Stomach (tissue), 9 donors: ENCODE results near the gene SRSF4. TPM values are rescaled to one million over a fixed set of nuclear protein-coding genes. Genes with fewer than 3 reads are reported as not detected.

Source experiments
- DNase-seq, 2 donors: peaks; one replicate each; pipeline versions ENCODE4 v3.0.0 to v3.0.0-alpha.2; 2013 to 2019
- H3K27ac ChIP-seq, 5 donors: fragments of 200-600 bp in 4 of 5; sonication (generic) in 4 of 5; one replicate each; pipeline ENCODE4 v1.5.1; 2013 to 2019; ENCODE audit warnings: mild to moderate bottlenecking in 1 of 5, moderate library complexity in 1 of 5
- H3K27me3 ChIP-seq, 3 donors: fragments of 200-600 bp; sonication (generic); one replicate each; pipeline ENCODE4 v1.5.1; 2017 to 2019; ENCODE audit warnings: mixed run types in 1 of 3
- H3K36me3 ChIP-seq, 4 donors: fragments of 200-600 bp; sonication (generic); 1 replicate in 3 of 4; 2 replicates in 1 of 4; pipeline ENCODE4 v1.5.1; 2016 to 2019
- H3K4me1 ChIP-seq, 4 donors: fragments of 200-600 bp; sonication (generic); one replicate each; pipeline ENCODE4 v1.5.1; 2016 to 2019
- H3K4me3 ChIP-seq, 4 donors: fragments of 200-600 bp; sonication (generic) in 3 of 4; one replicate each; pipeline ENCODE4 v1.5.1; 2016 to 2019; ENCODE audit warnings: mild to moderate bottlenecking in 1 of 4
- H3K9me3 ChIP-seq, 4 donors: fragments of 200-600 bp; sonication (generic); one replicate each; pipeline ENCODE4 v1.5.1; 2016 to 2019
- EP300 ChIP-seq: sonication (generic); formaldehyde crosslinking; IDR thresholded peaks from one replicate; pipeline ENCODE4 v1.6.1; 2017; ENCODE audit warnings: antibody characterized with exemption
- POLR2A ChIP-seq, 4 donors: fragments of 450-650 bp; IDR thresholded peaks; one replicate each; pipeline ENCODE4 v1.6.1; 2016; ENCODE audit warnings: antibody characterized with exemption in 4 of 4, control low read depth in 2 of 4, mild to moderate bottlenecking in 1 of 4, moderate library complexity in 1 of 4
- POLR2AphosphoS5 ChIP-seq, 3 donors: sonication (generic); formaldehyde crosslinking; IDR thresholded peaks; one replicate each; pipeline ENCODE4 v1.6.1; 2016; ENCODE audit warnings: antibody characterized with exemption in 3 of 3
- WGBS, 5 donors: extraction: QIAGEN DNeasy Blood & Tissue Kit in 3 of 5; methylation state at CpG; one replicate each; pipeline versions ENCODE4 v1.1.5 to v1.1.7; 2013 to 2018; 5-methylcytosine and 5-hydroxymethylcytosine counted together
- intact Hi-C: fragments of 100-400 bp; cut with DNase I; formaldehyde crosslinking; loops from one replicate; pipeline ENCODE4 v1.15.1; 2023; ENCODE audit warnings: low total_unique reads
- polyA plus RNA-seq, 3 donors: library from polyadenylated mRNA; stranded (reverse); fragments of 200-250 nt; gene quantifications; one replicate each; pipeline ENCODE4 v1.2.3, GENCODE V29; 2013
- total RNA-seq, 5 donors: library from RNA; depleted of rRNA; stranded (reverse); fragments of >200 nt; gene quantifications; one replicate each; pipeline versions ENCODE4 v1.1.0 to v1.2.3, GENCODE V29; 2014 to 2016
- TF ChIP-seq, protein P1 (sequence below), 7 experiments: fragments of 450-650 bp in 4 of 7; fragments of 200-600 bp in 3 of 7; sonication (generic) in 3 of 7; IDR thresholded peaks; one replicate each; pipeline ENCODE4 v1.5.1; 2016 to 2019; ENCODE audit warnings: antibody characterized with exemption in 7 of 7, control low read depth in 2 of 7, mild to moderate bottlenecking in 1 of 7
- donor health status: healthy with polysubstance abuse.
- donor health status: Bipolar disorder and iron deficiency.
- donor health status: healthy.

Gene SRSF4
- total and polyA plus RNA-seq, 8 donors: 25.1 to 328 (median 53.1) TPM

GRCh38 chr1:29183287-29183686 is 1.6 kb upstream of the SRSF4 start:
- Histone ChIP-seq H3K36me3 (peaks cover 0 to 8% (median 4%) of the 10 kb centered on the region in 4 donors), H3K27ac (peak overlapping the region in 1 of 5 donors; percentile 100), H3K4me3 (no peak overlapping the region), H3K4me1 (peaks cover 22 to 38% (median 31%) of the 10 kb centered on the region in 4 donors), H3K9me3 (no peaks in the 10 kb centered on the region), H3K27me3 (no peaks in the 10 kb centered on the region)
- intact Hi-C loops: loop anchor here (10.0 kb wide), 1 partner anchor 58 kb away; the partner anchor contains the start of gene TMEM200B
- WGBS, 5 donors: 17 to 44% (median 24%) methylated on average over 1 of the region's 1 CpG
- TF ChIP-seq POLR2A (IDR thresholded peaks at IDR 0.05) (no peak), EP300 (no peak), POLR2AphosphoS5 (IDR thresholded peaks at IDR 0.05) (no peak)
- TF ChIP-seq, protein P1, sequence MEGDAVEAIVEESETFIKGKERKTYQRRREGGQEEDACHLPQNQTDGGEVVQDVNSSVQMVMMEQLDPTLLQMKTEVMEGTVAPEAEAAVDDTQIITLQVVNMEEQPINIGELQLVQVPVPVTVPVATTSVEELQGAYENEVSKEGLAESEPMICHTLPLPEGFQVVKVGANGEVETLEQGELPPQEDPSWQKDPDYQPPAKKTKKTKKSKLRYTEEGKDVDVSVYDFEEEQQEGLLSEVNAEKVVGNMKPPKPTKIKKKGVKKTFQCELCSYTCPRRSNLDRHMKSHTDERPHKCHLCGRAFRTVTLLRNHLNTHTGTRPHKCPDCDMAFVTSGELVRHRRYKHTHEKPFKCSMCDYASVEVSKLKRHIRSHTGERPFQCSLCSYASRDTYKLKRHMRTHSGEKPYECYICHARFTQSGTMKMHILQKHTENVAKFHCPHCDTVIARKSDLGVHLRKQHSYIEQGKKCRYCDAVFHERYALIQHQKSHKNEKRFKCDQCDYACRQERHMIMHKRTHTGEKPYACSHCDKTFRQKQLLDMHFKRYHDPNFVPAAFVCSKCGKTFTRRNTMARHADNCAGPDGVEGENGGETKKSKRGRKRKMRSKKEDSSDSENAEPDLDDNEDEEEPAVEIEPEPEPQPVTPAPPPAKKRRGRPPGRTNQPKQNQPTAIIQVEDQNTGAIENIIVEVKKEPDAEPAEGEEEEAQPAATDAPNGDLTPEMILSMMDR (IDR thresholded peaks at IDR 0.05): no peak
- no peak for DNase-seq

DNA sequence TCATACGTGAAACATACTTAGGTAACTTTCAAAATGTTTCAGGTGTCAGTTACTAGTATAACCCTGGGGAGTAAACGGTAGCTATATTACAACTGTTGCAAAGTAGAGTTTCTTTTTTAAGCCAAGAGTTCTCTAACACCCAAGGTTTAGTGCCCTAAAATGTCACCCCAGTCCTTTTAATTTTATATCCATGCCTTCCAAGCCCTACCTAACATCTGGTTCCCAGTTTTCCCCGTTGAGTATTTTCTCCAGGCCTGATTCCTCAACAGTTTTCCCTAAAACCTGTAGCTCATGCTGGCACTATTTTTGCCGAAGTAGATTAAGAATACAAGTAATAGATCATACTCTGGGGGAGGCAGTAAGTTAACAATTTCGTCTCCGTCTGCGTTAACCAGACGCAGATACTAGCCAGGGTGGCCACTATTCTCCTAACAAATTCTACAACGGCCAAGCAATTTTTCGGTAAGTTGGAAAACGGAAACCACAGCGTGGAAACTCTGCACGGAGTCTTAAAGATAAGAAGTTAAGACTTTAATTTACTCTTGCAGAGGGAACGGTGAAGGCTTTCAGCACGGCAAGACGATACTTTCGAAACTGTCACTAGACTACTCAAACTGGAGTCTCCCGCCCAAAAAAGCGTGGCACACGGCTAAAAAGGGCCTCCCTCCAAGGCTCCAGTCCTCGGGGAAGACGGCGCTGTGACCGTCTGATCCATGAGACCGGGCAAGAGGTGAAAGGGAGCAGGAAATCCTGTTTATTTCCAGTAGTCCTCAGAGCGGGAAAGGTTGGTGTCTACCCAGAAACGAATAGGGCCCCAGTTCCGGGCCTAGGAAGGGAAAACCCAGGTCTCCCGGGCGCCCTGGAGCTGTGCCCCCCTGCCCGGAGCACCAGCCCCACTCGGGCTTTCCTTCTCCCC is 945 bp downstream of the SRSF4 start:
- TF ChIP-seq POLR2A (IDR thresholded peaks at IDR 0.05) (no peak), POLR2AphosphoS5 (IDR thresholded peaks at IDR 0.05) (no peak), EP300 (no peak)
- TF ChIP-seq, protein P1 (IDR thresholded peaks at IDR 0.05): no peak
- no peak for DNase-seq
- Histone ChIP-seq H3K4me3 (peak overlapping the region; percentile 71 to 96 (median 88)), H3K27ac (peak overlapping the region; percentile 99 to 100 (median 100)), H3K27me3 (no peaks in the 10 kb centered on the region), H3K9me3 (no peaks in the 10 kb centered on the region), H3K36me3 (peaks cover 0 to 12% (median 5%) of the 10 kb centered on the region in 4 donors), H3K4me1 (peaks cover 34 to 63% (median 52%) of the 10 kb centered on the region in 4 donors)
- intact Hi-C loops: loop anchor here (10.0 kb wide), 1 partner anchor 56 kb away; the partner anchor contains the start of gene TMEM200B
- WGBS, 5 donors: 0 to 1% (median 0%) methylated on average over 32 of the region's 32 CpGs

DNA sequence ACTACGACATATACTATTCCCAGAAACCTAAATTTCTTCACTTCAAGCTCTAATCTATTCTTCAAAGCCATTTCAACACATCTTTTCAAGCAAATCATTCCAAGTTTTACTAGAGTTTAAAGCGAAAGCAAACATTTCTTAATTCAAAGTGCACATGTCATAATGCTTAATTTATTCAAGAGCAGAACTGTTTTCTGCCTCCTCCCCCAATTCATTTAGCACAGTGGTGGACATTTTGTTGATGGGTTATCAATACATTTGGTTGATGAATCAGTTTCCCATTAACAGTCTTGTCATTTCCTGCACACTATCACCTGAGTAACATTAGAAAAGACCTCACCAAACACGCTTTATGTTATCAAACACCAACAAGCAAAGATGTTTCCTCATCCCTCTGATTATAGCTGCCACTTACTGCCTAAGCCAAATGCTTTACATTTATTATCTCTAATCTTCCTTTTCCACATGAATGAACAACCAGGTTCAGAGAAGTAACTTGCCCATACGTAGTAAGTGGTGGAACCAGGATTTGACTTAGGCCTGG is 2.0 kb downstream of the SRSF4 start:
- peaks cover 0 to 12% (median 5%) of the 10 kb centered on the region in 4 donors for H3K36me3 ChIP-seq
- H3K9me3 ChIP-seq: no peaks in the 10 kb centered on the region
- peak overlapping the region; percentile 71 to 96 (median 88) for H3K4me3 ChIP-seq
- intact Hi-C loops: loop anchor here (10.0 kb wide), 1 partner anchor 55 kb away; the partner anchor contains the start of gene TMEM200B
- no peak for TF ChIP-seq EP300
- TF ChIP-seq, protein P1 (IDR thresholded peaks at IDR 0.05): no peak
- no peak for TF ChIP-seq POLR2AphosphoS5 (IDR thresholded peaks at IDR 0.05)
- no peak for TF ChIP-seq POLR2A (IDR thresholded peaks at IDR 0.05)
- peaks cover 34 to 64% (median 54%) of the 10 kb centered on the region in 4 donors for H3K4me1 ChIP-seq
- WGBS, 5 donors: 9 to 18% (median 15%) methylated on average over 4 of the region's 4 CpGs
- no peak for DNase-seq
- peak overlapping the region in 4 of 5 donors; percentile 59 to 100 (median 100) for H3K27ac ChIP-seq
- H3K27me3 ChIP-seq: no peaks in the 10 kb centered on the region

DNA sequence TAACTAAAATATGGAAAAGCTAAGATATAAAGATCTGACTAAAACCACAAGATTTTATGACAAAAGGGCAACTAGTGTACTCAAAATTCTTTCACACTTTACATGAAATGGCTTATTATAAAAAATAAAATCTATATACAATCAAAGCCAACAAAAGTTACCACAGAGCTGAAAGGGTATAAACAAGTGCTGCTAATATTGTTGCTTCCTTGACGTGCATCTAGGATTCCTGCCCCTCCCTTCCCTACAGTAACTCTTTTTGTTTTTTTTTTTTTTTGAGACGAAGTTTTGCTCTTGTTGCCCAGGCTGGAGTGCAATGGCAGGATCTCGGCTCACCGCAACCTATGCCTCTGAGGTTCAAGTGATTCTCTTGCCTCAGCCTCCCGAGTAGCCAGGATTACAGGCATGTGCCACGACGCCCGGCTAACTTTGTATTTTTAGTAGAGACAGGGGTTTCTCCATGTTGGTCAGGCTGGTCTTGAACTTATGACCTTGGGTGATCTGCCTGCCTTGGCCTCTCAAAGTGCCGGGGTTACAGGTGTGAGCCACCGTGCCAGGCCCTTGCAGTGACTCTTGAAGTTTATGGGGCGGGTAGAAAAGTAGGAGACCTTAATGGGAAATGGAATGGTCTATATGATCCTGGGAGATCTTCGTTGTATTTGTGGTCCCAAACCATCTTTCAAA is 4.5 kb downstream of the SRSF4 start:
- no peak overlapping the region for H3K4me3 ChIP-seq
- WGBS, 5 donors: 68 to 71% (median 69%) methylated on average over 12 of the region's 12 CpGs
- H3K4me1 ChIP-seq: peaks cover 34 to 64% (median 54%) of the 10 kb centered on the region in 4 donors
- H3K27me3 ChIP-seq: no peaks in the 10 kb centered on the region
- intact Hi-C loops: no loop called here
- H3K27ac ChIP-seq: peak overlapping the region; percentile 29 to 100 (median 59)
- H3K9me3 ChIP-seq: no peaks in the 10 kb centered on the region
- peaks cover 0 to 18% (median 8%) of the 10 kb centered on the region in 4 donors for H3K36me3 ChIP-seq
- DNase-seq: peak in 1 of 2 donors; percentile 15
- TF ChIP-seq, protein P1 (IDR thresholded peaks at IDR 0.05): no peak
- no peak for TF ChIP-seq POLR2A (IDR thresholded peaks at IDR 0.05)
- TF ChIP-seq POLR2AphosphoS5 (IDR thresholded peaks at IDR 0.05): no peak
- TF ChIP-seq EP300: no peak
